HG02588 (cell line): Measurements from ENCODE around the gene TM7SF2.

ENCODE experiments used
- ATAC-seq: cut with Tn5 transposase; IDR thresholded peaks from one replicate; pipeline ENCODE4 v1.9.1; 2021; ENCODE audit warnings: mild to moderate bottlenecking, moderate library complexity; ENCODE audit not compliant: unreplicated experiment

Gene TM7SF2

GRCh38 chr11:65089621-65090020 is 22.1 kb upstream of the TM7SF2 start:
- no peak for ATAC-seq

GRCh38 chr11:65090628-65091027 is 21.0 kb upstream of the TM7SF2 start:
- no peak for ATAC-seq

- no peak for ATAC-seq
Measured at GRCh38 chr11:65095427-65095826, 16.2 kb upstream of the TM7SF2 start.

- ATAC-seq = peak; percentile 74
Measured at GRCh38 chr11:65095974-65096806, 15.5 kb upstream of the TM7SF2 start, which contains the start of gene VPS51. Gene VPS51, plus strand, starts transcription at chr11:65096214. Its CDS starts 37 bp downstream, at chr11:65096251.

- no peak for ATAC-seq
Measured at GRCh38 chr11:65096926-65097325, 14.7 kb upstream of the TM7SF2 start.

GRCh38 chr11:65100674-65101350 is 10.9 kb upstream of the TM7SF2 start:
- ATAC-seq = no peak

- ATAC-seq = no peak
Measured at GRCh38 chr11:65102142-65103095, 9.3 kb upstream of the TM7SF2 start.

- ATAC-seq = no peak
Measured at GRCh38 chr11:65103476-65103875, 8.2 kb upstream of the TM7SF2 start.

GRCh38 chr11:65104628-65105027 is 7.0 kb upstream of the TM7SF2 start:
- ATAC-seq = no peak

- no peak for ATAC-seq
Measured at GRCh38 chr11:65107078-65107477, 4.6 kb upstream of the TM7SF2 start.

GRCh38 chr11:65107751-65108468 is 3.8 kb upstream of the TM7SF2 start:
- no peak for ATAC-seq

GRCh38 chr11:65108469-65109123 is 3.1 kb upstream of the TM7SF2 start:
- no peak for ATAC-seq

- no peak for ATAC-seq
Measured at GRCh38 chr11:65109231-65110198, 2.2 kb upstream of the TM7SF2 start.

GRCh38 chr11:65110354-65110861 is 1.3 kb upstream of the TM7SF2 start:
- ATAC-seq = no peak

GRCh38 chr11:65111159-65111743 is 421 bp upstream of the TM7SF2 start:
- no peak for ATAC-seq

GRCh38 chr11:65112546-65113360 is 1.1 kb downstream of the TM7SF2 start:
- no peak for ATAC-seq

- no peak for ATAC-seq
Measured at GRCh38 chr11:65113361-65113756, 1.7 kb downstream of the TM7SF2 start.
